AG08395 (cell line): Measurements from ENCODE around the gene CFAP299.
"Not testable (repeated sequence)": the region's sequence is repeated elsewhere in the genome, so short reads cannot be mapped to it uniquely, and the experiment has no call there.

ENCODE experiments used
- DNase-seq: peaks from one replicate; pipeline ENCODE4 v3.0.0; 2012; ENCODE audit warnings: mixed read lengths, low spot score

CFAP299 gene

GRCh38 chr4:80331693-80332092 lies 3.8 kb upstream of the CFAP299 start:
- DNase-seq = no peak

GRCh38 chr4:80333121-80333520 lies 2.4 kb upstream of the CFAP299 start:
- DNase-seq = no peak

GRCh38 chr4:80334568-80334967 lies 962 bp upstream of the CFAP299 start:
- no peak for DNase-seq

GRCh38 chr4:80335226-80335553 lies 340 bp upstream of the CFAP299 start:
- DNase-seq = no peak

- peak; percentile 14 for DNase-seq
These were observed 1.1 kb downstream of the CFAP299 start for GRCh38 chr4:80336582-80336981.

GRCh38 chr4:80340036-80340435 lies 4.5 kb downstream of the CFAP299 start:
- DNase-seq = no peak

GRCh38 chr4:80342684-80343083 lies 7.2 kb downstream of the CFAP299 start:
- not testable (repeated sequence) for DNase-seq

GRCh38 chr4:80343887-80344286 lies 8.4 kb downstream of the CFAP299 start:
- no peak for DNase-seq

GRCh38 chr4:80360084-80360483 lies 24.6 kb downstream of the CFAP299 start:
- no peak for DNase-seq

GRCh38 chr4:80360900-80361299 lies 25.4 kb downstream of the CFAP299 start:
- no peak for DNase-seq

- peak; percentile 41 for DNase-seq
These were observed 25.9 kb downstream of the CFAP299 start for GRCh38 chr4:80361329-80361900.

GRCh38 chr4:80362578-80363181 lies 27.1 kb downstream of the CFAP299 start:
- peak; percentile 43 for DNase-seq

GRCh38 chr4:80365928-80366327 lies 30.4 kb downstream of the CFAP299 start:
- peak; percentile 84 for DNase-seq

- peak; percentile 71 for DNase-seq
These were observed 32.2 kb downstream of the CFAP299 start for GRCh38 chr4:80367737-80368136.

- DNase-seq = no peak
These were observed 35.1 kb downstream of the CFAP299 start for GRCh38 chr4:80370635-80371034.

GRCh38 chr4:80371046-80371445 lies 35.5 kb downstream of the CFAP299 start:
- no peak for DNase-seq

GRCh38 chr4:80374180-80374579 lies 38.6 kb downstream of the CFAP299 start:
- DNase-seq = no peak

- no peak for DNase-seq
These were observed 46.7 kb downstream of the CFAP299 start for GRCh38 chr4:80382090-80382832.

- no peak for DNase-seq
These were observed 50.1 kb downstream of the CFAP299 start for GRCh38 chr4:80385397-80386280.

GRCh38 chr4:80386281-80386886 lies 50.9 kb downstream of the CFAP299 start:
- no peak for DNase-seq

GRCh38 chr4:80387390-80388283 lies 52.1 kb downstream of the CFAP299 start:
- DNase-seq = no peak
